C4-2B (cell line): Measurements from ENCODE around the gene COL8A2.

ENCODE experiments used
- H3K27ac ChIP-seq: fragments of 450-650 bp; 2 replicates; pipeline ENCODE4 v1.5.1; 2017
- ZFX ChIP-seq: fragments of 450-650 bp; IDR thresholded peaks from 2 replicates; pipeline ENCODE4 v1.6.1; 2017
- TF ChIP-seq, protein P1 (sequence below): fragments of 450-650 bp; conservative IDR thresholded peaks from 2 replicates; pipeline ENCODE4 v1.5.1; 2017; ENCODE audit warnings: mild to moderate bottlenecking

COL8A2 gene

GRCh38 chr1:36093226-36093625 is 31.8 kb downstream of the COL8A2 start:
- TF ChIP-seq ZFX, result no peak
- TF ChIP-seq, protein P1, sequence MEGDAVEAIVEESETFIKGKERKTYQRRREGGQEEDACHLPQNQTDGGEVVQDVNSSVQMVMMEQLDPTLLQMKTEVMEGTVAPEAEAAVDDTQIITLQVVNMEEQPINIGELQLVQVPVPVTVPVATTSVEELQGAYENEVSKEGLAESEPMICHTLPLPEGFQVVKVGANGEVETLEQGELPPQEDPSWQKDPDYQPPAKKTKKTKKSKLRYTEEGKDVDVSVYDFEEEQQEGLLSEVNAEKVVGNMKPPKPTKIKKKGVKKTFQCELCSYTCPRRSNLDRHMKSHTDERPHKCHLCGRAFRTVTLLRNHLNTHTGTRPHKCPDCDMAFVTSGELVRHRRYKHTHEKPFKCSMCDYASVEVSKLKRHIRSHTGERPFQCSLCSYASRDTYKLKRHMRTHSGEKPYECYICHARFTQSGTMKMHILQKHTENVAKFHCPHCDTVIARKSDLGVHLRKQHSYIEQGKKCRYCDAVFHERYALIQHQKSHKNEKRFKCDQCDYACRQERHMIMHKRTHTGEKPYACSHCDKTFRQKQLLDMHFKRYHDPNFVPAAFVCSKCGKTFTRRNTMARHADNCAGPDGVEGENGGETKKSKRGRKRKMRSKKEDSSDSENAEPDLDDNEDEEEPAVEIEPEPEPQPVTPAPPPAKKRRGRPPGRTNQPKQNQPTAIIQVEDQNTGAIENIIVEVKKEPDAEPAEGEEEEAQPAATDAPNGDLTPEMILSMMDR, result no peak
- no peak overlapping the region for H3K27ac ChIP-seq

DNA sequence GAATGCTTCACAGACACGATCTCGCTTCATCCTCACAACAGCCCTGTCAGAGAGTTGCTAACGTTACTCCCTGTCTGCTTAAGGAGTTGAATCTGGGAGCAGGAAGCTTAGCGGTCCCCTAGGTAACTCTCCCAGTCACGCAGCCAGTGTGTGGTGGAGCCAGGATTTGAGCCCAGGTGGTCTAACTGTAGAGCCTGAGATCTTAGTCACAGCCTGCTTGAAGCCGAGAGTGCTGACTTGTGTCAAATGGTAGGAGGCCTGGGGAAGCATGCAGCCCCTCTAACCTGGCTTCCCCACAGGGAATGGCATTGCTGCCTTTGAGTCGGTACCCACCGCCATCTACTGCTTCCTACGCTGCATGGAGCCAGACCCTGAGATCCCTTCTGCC is 32.2 kb downstream of the COL8A2 start:
- H3K27ac ChIP-seq, result no peak overlapping the region
- no peak for TF ChIP-seq ZFX
- TF ChIP-seq, protein P1, result no peak

- no peak overlapping the region for H3K27ac ChIP-seq
- no peak for TF ChIP-seq ZFX
- TF ChIP-seq, protein P1, result no peak
These were observed 32.7 kb downstream of the COL8A2 start for GRCh38 chr1:36092166-36092797.

DNA sequence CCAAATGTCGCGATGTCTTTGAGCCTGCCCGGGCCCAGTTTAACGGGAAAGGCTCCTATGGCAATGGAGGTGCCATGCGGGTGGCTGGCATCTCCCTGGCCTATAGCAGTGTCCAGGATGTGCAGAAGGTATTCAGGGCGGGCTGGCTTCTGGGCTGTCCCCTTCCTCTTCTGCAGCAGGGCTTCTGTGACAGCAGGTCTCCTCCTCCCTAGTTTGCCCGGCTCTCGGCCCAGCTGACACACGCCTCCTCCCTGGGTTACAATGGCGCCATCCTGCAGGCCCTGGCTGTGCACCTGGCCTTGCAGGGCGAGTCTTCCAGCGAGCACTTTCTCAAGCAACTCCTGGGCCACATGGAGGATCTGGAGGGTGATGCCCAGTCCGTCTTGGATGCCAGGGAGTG is 33.3 kb downstream of the COL8A2 start:
- TF ChIP-seq, protein P1, result no peak
- no peak for TF ChIP-seq ZFX
- H3K27ac ChIP-seq, result no peak overlapping the region

GRCh38 chr1:36091141-36091540 is 33.9 kb downstream of the COL8A2 start:
- no peak overlapping the region for H3K27ac ChIP-seq
- TF ChIP-seq, protein P1, result no peak
- no peak for TF ChIP-seq ZFX

DNA sequence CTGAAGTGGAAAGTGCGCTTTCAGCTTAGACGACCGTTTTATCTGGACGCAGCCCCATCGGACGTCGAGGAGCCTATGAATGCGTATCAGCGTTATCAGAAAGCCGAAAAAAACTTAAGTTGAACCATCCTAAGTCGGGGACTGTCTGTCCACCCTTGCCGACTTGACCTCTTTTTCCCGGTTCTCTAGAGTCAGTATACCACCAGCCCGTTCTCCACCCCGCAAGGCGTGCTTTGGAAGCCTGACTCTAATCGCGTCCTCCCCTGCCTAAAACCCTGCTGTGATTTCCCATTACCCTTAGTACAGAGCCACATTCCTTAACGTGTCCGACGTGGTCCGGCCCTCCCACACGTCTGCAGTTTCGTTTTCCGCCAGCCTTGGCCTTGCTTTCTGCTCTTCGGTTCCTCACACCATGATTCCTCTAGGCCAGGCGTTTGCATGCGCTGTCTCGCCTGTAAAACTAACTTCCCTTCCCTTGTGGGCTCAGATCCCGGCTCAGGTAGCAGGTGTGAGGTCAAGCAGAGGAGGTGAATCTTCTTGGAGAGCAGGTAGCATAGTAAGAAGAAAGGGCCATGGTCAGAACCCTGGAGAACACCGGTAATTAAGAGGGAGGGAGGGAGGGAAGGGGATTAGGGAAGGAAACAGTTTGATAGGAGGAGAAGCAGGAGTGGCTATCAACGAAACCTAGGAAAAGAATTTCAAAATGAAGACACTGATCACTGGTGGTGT is 35.5 kb downstream of the COL8A2 start:
- TF ChIP-seq, protein P1, result no peak
- TF ChIP-seq ZFX, result no peak
- H3K27ac ChIP-seq, result peak overlapping the region; percentile 78

- H3K27ac ChIP-seq, result peak within 1 kb of the TSS; percentile 78
- TF ChIP-seq, protein P1, result peak; percentile 99
- TF ChIP-seq ZFX, result peak; percentile 76; the same call in 1 of the 2 replicates
These were observed 36.2 kb downstream of the COL8A2 start, which contains the start of gene ADPRS for GRCh38 chr1:36088577-36089392. Gene ADPRS (plus strand): TSS chr1:36088892. CDS start chr1:36088905, 13 bp downstream.
